Ovary (tissue), 9 donors: Measurements from ENCODE around the gene CD209. TPM values are rescaled to one million over a fixed set of nuclear protein-coding genes. Genes with fewer than 3 reads are reported as not detected.

Experiments used
- DNase-seq, 5 donors: peaks; one replicate each; pipeline ENCODE4 v3.0.0-alpha.2; 2019 to 2020
- H3K27ac ChIP-seq, 2 donors: fragments of 200-600 bp; one replicate each; pipeline versions ENCODE4 v1.5.1 to v1.8.0; 2019 to 2022
- H3K27me3 ChIP-seq: fragments of 200-600 bp; one replicate; pipeline ENCODE4 v1.8.0; 2022
- H3K36me3 ChIP-seq: fragments of 200-600 bp; sonication (generic); one replicate; pipeline ENCODE4 v1.5.1; 2019
- H3K4me1 ChIP-seq: one replicate; pipeline ENCODE4 v1.8.1; 2013; ENCODE audit warnings: mild to moderate bottlenecking, moderate library complexity; ENCODE audit not compliant: insufficient read depth
- H3K4me3 ChIP-seq: fragments of 200-600 bp; sonication (generic); one replicate; pipeline ENCODE4 v1.5.1; 2017
- H3K9me3 ChIP-seq, 2 donors: fragments of 200-600 bp in 1 of 2; sonication (generic) in 1 of 2; one replicate each; pipeline versions ENCODE4 v1.5.1 to v1.8.1; 2013 to 2019; ENCODE audit warnings: mild to moderate bottlenecking in 1 of 2, moderate library complexity in 1 of 2
- CTCF ChIP-seq, 3 donors: fragments of 450-650 bp in 2 of 3; fragments of 200-600 bp in 1 of 3; IDR thresholded peaks; one replicate each; pipeline versions ENCODE4 v1.5.1 to v1.8.0; 2016 to 2022; ENCODE audit warnings: antibody characterized with exemption in 3 of 3, mild to moderate bottlenecking in 1 of 3
- EP300 ChIP-seq: sonication (generic); formaldehyde crosslinking; IDR thresholded peaks from one replicate; pipeline ENCODE4 v1.6.1; 2017; ENCODE audit warnings: antibody characterized with exemption
- POLR2A ChIP-seq: fragments of 450-650 bp; IDR thresholded peaks from one replicate; pipeline ENCODE4 v1.6.1; 2017; ENCODE audit warnings: antibody characterized with exemption, mild to moderate bottlenecking, moderate library complexity
- WGBS, 3 donors: extraction: QIAGEN DNeasy Blood & Tissue Kit in 1 of 3; methylation state at CpG; one replicate each; pipeline versions ENCODE4 v1.1.5 to v1.1.7; 2013 to 2017; 5-methylcytosine and 5-hydroxymethylcytosine counted together
- intact Hi-C, 4 donors: fragments of 100-400 bp; cut with DNase I; formaldehyde crosslinking; loops; one replicate each; pipeline versions ENCODE4 v1.11.0 to v1.15.1; 2022 to 2023
- polyA plus RNA-seq, 2 donors: library from polyadenylated mRNA; stranded (reverse); fragments of 200-250 nt in 1 of 2; fragments of 350-450 nt in 1 of 2; fragmentation: Illumina TruSeq in 1 of 2; extraction: RNeasy Lipid Tissue Mini Kit (QIAGEN cat#74804) in 1 of 2; gene quantifications; one replicate each; pipeline ENCODE4 v1.2.3, GENCODE V29; 2013 to 2014
- total RNA-seq, 7 donors: library from RNA; depleted of rRNA in 2 of 7; stranded (reverse); fragments of >200 nt in 2 of 7; fragmentation: NEBNext Ultra II Directional in 3 of 7; extraction: Animal tissue kit (Norgen Biotek cat#: 25700) in 3 of 7; gene quantifications; one replicate each; pipeline versions ENCODE4 v1.1.0 to v1.2.4, GENCODE V29; 2016 to 2023
- donor health status: DM: no; HTN: no; CAD: no; lungs with moderate emphysema.
- donor health status: DM: no; HTN: no; CAD: no.
- donor health status: Bipolar disorder and iron deficiency.
- donor health status: DM: yes; HTN: yes; CAD: no.
- donor health status: DM: no; HTN: no; CAD: no.
- donor health status: DM: yes; HTN: yes; CAD: no.

The CD209 gene
- total and polyA plus RNA-seq, 9 donors: 0.48 to 26.1 (median 1.7) TPM

GRCh38 chr19:7715671-7716070 lies 31.7 kb downstream of the CD209 start:
- Histone ChIP-seq H3K36me3 (no peaks in the 10 kb centered on the region), H3K27me3 (no peaks in the 10 kb centered on the region), H3K4me1 (no peaks in the 10 kb centered on the region), H3K4me3 (no peak overlapping the region), H3K27ac (no peak overlapping the region), H3K9me3 (no peaks in the 10 kb centered on the region)
- 42 to 78% (median 48%) methylated on average over 1 of the region's 1 CpG for WGBS, 3 donors
- intact Hi-C loops: loop anchor here in 1 of 4 donors (10.0 kb wide), 1 partner anchor 1541 kb away; no protein-coding TSS in a partner anchor
- no peak for DNase-seq
- TF ChIP-seq CTCF (IDR thresholded peaks at IDR 0.05) (no peak), EP300 (no peak), POLR2A (no peak)

- no peak for DNase-seq
- TF ChIP-seq POLR2A: no peak
- TF ChIP-seq EP300: no peak
- no peak for TF ChIP-seq CTCF (IDR thresholded peaks at IDR 0.05)
- 81 to 84% (median 84%) methylated on average over 5 of the region's 5 CpGs for WGBS, 3 donors
- no peaks in the 10 kb centered on the region for H3K4me1 ChIP-seq
- intact Hi-C loops: loop anchor here in 1 of 4 donors (10.0 kb wide), 1 partner anchor 1536 kb away; no protein-coding TSS in a partner anchor
- no peak overlapping the region for H3K27ac ChIP-seq
- H3K27me3 ChIP-seq: no peaks in the 10 kb centered on the region
- no peak overlapping the region for H3K4me3 ChIP-seq
- H3K9me3 ChIP-seq: no peaks in the 10 kb centered on the region
- H3K36me3 ChIP-seq: no peaks in the 10 kb centered on the region
Measured at GRCh38 chr19:7710616-7711015, 36.7 kb downstream of the CD209 start.

GRCh38 chr19:7709932-7710460 lies 37.3 kb downstream of the CD209 start:
- intact Hi-C loops: loop anchor here in 1 of 4 donors (10.0 kb wide), 1 partner anchor 1535 kb away; no protein-coding TSS in a partner anchor
- 65 to 72% (median 68%) methylated on average over 10 of the region's 10 CpGs for WGBS, 3 donors

GRCh38 chr19:7706955-7707456 lies 40.3 kb downstream of the CD209 start:
- no peak for DNase-seq
- 56 to 61% (median 58%) methylated on average over 8 of the region's 8 CpGs for WGBS, 3 donors
- H3K27ac ChIP-seq: no peak overlapping the region

More at GRCh38 chr19:7709932-7710460, 37.3 kb downstream of the CD209 start:
- no peak overlapping the region for H3K27ac ChIP-seq
- H3K27me3 ChIP-seq: no peaks in the 10 kb centered on the region
- no peaks in the 10 kb centered on the region for H3K4me1 ChIP-seq
- no peaks in the 10 kb centered on the region for H3K36me3 ChIP-seq
- H3K4me3 ChIP-seq: no peak overlapping the region
- no peak for TF ChIP-seq POLR2A
- no peak for TF ChIP-seq EP300
- no peak for TF ChIP-seq CTCF (IDR thresholded peaks at IDR 0.05)
- DNase-seq: no peak
- no peaks in the 10 kb centered on the region for H3K9me3 ChIP-seq

More at GRCh38 chr19:7706955-7707456, 40.3 kb downstream of the CD209 start:
- Histone ChIP-seq H3K4me3 (no peak overlapping the region), H3K27me3 (no peaks in the 10 kb centered on the region), H3K4me1 (no peaks in the 10 kb centered on the region), H3K36me3 (no peaks in the 10 kb centered on the region), H3K9me3 (no peaks in the 10 kb centered on the region)
- TF ChIP-seq CTCF (IDR thresholded peaks at IDR 0.05): no peak
- TF ChIP-seq POLR2A: no peak
- no peak for TF ChIP-seq EP300
- intact Hi-C loops: no loop called here
